Esophagus (tissue), 2 donors: Measurements from ENCODE around the gene ACTR1A. TPM values are rescaled to one million over a fixed set of nuclear protein-coding genes. Genes with fewer than 3 reads are reported as not detected.

Source experiments
- H3K27ac ChIP-seq, 2 donors: one replicate each; pipeline ENCODE4 v1.5.1; 2013; ENCODE audit warnings: low read depth in 2 of 2, mild to moderate bottlenecking in 2 of 2, inconsistent platforms in 1 of 2, low read length in 1 of 2, moderate library complexity in 1 of 2
- H3K27me3 ChIP-seq, 2 donors: one replicate each; pipeline ENCODE4 v1.6.1; 2013; ENCODE audit warnings: low read length in 2 of 2, control low read depth in 1 of 2, mild to moderate bottlenecking in 1 of 2; ENCODE audit not compliant: insufficient read depth in 2 of 2, control insufficient read depth in 1 of 2
- H3K36me3 ChIP-seq, 2 donors: one replicate each; pipeline ENCODE4 v1.6.1; 2013; ENCODE audit warnings: low read length in 1 of 2; ENCODE audit not compliant: control insufficient read depth in 2 of 2, insufficient read depth in 2 of 2
- H3K4me1 ChIP-seq, 2 donors: one replicate each; pipeline ENCODE4 v1.6.1; 2013; ENCODE audit warnings: low read length in 1 of 2; ENCODE audit not compliant: control insufficient read depth in 2 of 2, insufficient read depth in 2 of 2
- H3K4me3 ChIP-seq, 2 donors: one replicate each; pipeline ENCODE4 v1.5.1; 2013; ENCODE audit warnings: low read length in 2 of 2, mild to moderate bottlenecking in 2 of 2, low read depth in 1 of 2, moderate library complexity in 1 of 2
- H3K9me3 ChIP-seq, 2 donors: one replicate each; pipeline ENCODE4 v1.6.1; 2013; ENCODE audit warnings: mild to moderate bottlenecking in 2 of 2, low read depth in 1 of 2, low read length in 1 of 2, moderate library complexity in 1 of 2; ENCODE audit not compliant: control insufficient read depth in 2 of 2, insufficient read depth in 1 of 2
- WGBS, 2 donors: extraction: QIAGEN DNeasy Blood & Tissue Kit; methylation state at CpG; one replicate each; pipeline ENCODE4 v1.1.7; 2013; 5-methylcytosine and 5-hydroxymethylcytosine counted together
- polyA plus RNA-seq, 2 donors: library from polyadenylated mRNA; stranded (reverse); fragments of 200-250 nt; gene quantifications; one replicate each; pipeline ENCODE4 v1.2.3, GENCODE V29; 2013
- donor health status: healthy with polysubstance abuse.
- donor health status: Bipolar disorder and iron deficiency.

The ACTR1A gene
- polyA plus RNA-seq, 2 donors: 56.1 to 60.3 TPM

- H3K27ac ChIP-seq: no peak overlapping the region
- 86 to 87% methylated on average over 27 of the region's 27 CpGs for WGBS, 2 donors
- H3K36me3 ChIP-seq: peaks cover 0 to 2% of the 10 kb centered on the region in 2 donors
- no peaks in the 10 kb centered on the region for H3K9me3 ChIP-seq
- no peaks in the 10 kb centered on the region for H3K27me3 ChIP-seq
- H3K4me3 ChIP-seq: no peak overlapping the region
- H3K4me1 ChIP-seq: peaks cover 0 to 3% of the 10 kb centered on the region in 2 donors
Measured at GRCh38 chr10:102473445-102474331, 28.8 kb downstream of the ACTR1A start.

DNA sequence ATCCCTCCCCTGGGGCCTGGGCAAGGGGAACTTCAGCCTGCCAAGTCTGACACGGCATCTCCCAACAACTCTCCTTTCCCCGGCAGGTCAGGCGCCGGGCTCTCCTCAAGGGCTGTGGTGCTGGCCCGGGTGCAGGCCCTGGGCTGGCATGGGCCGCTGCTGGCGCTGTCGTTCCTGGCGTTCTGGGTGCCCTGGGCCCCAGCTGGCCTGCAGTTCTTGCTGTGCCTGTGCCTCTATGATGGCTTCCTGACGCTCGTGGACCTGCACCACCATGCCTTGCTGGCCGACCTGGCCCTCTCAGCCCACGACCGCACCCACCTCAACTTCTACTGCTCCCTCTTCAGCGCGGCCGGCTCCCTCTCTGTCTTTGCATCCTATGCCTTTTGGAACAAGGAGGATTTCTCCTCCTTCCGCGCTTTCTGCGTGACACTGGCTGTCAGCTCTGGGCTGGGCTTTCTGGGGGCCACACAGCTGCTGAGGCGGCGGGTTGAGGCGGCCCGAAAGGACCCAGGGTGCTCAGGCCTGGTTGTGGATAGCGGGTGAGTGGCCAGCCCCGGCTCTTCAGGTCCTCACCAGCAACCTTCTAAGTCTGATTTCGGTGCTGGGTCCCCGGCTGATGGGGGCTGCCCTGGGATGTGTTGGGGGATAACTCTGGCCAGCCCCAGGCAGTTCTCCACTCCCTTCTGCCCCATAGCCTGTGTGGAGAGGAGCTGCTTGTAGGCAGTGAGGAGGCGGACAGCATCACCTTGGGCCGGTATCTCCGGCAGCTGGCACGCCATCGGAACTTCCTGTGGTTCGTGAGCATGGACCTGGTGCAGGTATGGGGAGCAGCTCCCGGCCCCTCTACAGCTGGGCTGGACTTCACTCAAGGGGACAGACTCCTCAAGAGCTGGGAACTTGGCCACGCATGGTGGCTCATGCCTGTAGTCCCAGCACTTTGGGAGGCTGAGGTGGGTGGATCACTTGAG is 31.6 kb downstream of the ACTR1A start:
- 92 to 93% methylated on average over 35 to 36 of the region's 36 CpGs for WGBS, 2 donors
- peaks cover 0 to 2% of the 10 kb centered on the region in 2 donors for H3K36me3 ChIP-seq
- H3K27ac ChIP-seq: no peak overlapping the region
- no peaks in the 10 kb centered on the region for H3K27me3 ChIP-seq
- no peak overlapping the region for H3K4me3 ChIP-seq
- peaks cover 0 to 3% of the 10 kb centered on the region in 2 donors for H3K4me1 ChIP-seq
- H3K9me3 ChIP-seq: no peaks in the 10 kb centered on the region

GRCh38 chr10:102468683-102469082 is 33.8 kb downstream of the ACTR1A start:
- Histone ChIP-seq H3K27me3 (no peaks in the 10 kb centered on the region), H3K9me3 (no peaks in the 10 kb centered on the region), H3K36me3 (no peaks in the 10 kb centered on the region), H3K4me3 (no peak overlapping the region), H3K4me1 (peaks cover 0 to 3% of the 10 kb centered on the region in 2 donors), H3K27ac (no peak overlapping the region)
- 69 to 80% methylated on average over 9 of the region's 9 CpGs for WGBS, 2 donors

DNA sequence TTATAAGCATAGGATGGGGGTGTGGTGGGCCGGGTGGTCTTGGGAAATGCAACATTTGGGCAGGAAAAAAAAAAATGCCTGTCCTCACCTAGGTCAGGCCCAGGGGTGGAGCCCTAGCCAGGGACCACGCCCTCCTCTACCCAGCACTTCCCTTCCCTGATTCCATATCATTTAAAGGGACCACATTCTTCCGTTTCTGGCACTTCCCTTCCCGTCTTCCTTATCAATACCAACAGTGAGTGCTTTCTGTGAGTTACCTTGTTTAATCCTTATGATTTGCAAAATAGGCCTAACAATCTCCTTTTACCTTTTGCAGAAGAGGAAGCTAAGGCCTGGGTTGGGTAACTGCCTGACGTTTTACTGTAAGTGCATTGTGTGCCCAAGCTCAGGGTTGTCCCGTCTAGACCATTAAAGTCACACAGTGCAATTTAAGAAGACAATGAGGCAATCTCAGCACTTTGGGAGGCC is 34.5 kb downstream of the ACTR1A start:
- H3K27ac ChIP-seq: no peak overlapping the region

GRCh38 chr10:102467318-102467717 is 35.2 kb downstream of the ACTR1A start:
- Histone ChIP-seq H3K27ac (no peak overlapping the region), H3K4me3 (no peak overlapping the region), H3K36me3 (no peaks in the 10 kb centered on the region), H3K4me1 (peaks cover 0 to 3% of the 10 kb centered on the region in 2 donors), H3K27me3 (no peaks in the 10 kb centered on the region), H3K9me3 (no peaks in the 10 kb centered on the region)
- WGBS, 2 donors: 74 to 92% methylated on average over 6 of the region's 6 CpGs

More for the DNA sequence above, 34.5 kb downstream of the ACTR1A start:
- no peak overlapping the region for H3K4me3 ChIP-seq
- no peaks in the 10 kb centered on the region for H3K9me3 ChIP-seq
- H3K27me3 ChIP-seq: no peaks in the 10 kb centered on the region
- peaks cover 0 to 3% of the 10 kb centered on the region in 2 donors for H3K4me1 ChIP-seq
- 43 to 68% methylated on average over 6 of the region's 6 CpGs for WGBS, 2 donors
- H3K36me3 ChIP-seq: no peaks in the 10 kb centered on the region

- 59 to 62% methylated on average over 3 of the region's 3 CpGs for WGBS, 2 donors
- H3K36me3 ChIP-seq: no peaks in the 10 kb centered on the region
- H3K4me3 ChIP-seq: no peak overlapping the region
- H3K27ac ChIP-seq: no peak overlapping the region
- no peaks in the 10 kb centered on the region for H3K9me3 ChIP-seq
- H3K4me1 ChIP-seq: peaks cover 3 to 5% of the 10 kb centered on the region in 2 donors
- no peaks in the 10 kb centered on the region for H3K27me3 ChIP-seq
Measured at GRCh38 chr10:102465466-102465865, 37.0 kb downstream of the ACTR1A start.

GRCh38 chr10:102463983-102464382 is 38.5 kb downstream of the ACTR1A start:
- H3K4me1 ChIP-seq: peaks cover 2 to 5% of the 10 kb centered on the region in 2 donors
- no peak overlapping the region for H3K27ac ChIP-seq
- H3K27me3 ChIP-seq: no peaks in the 10 kb centered on the region
- WGBS, 2 donors: 78 to 85% methylated on average over 10 of the region's 10 CpGs
- no peaks in the 10 kb centered on the region for H3K36me3 ChIP-seq
- H3K4me3 ChIP-seq: no peak overlapping the region
- H3K9me3 ChIP-seq: no peaks in the 10 kb centered on the region

GRCh38 chr10:102462512-102463054 is 39.9 kb downstream of the ACTR1A start:
- Histone ChIP-seq H3K36me3 (no peaks in the 10 kb centered on the region), H3K27me3 (no peaks in the 10 kb centered on the region), H3K27ac (peak overlapping the region in 1 of 2 donors; percentile 67), H3K9me3 (no peaks in the 10 kb centered on the region), H3K4me3 (no peak overlapping the region), H3K4me1 (peaks cover 0 to 5% of the 10 kb centered on the region in 2 donors)
- 72% methylated on average over 6 of the region's 6 CpGs for WGBS, 2 donors
